Thyroid gland (tissue), 4 donors: ENCODE results near the gene CDH22.

Source experiments
- CTCF ChIP-seq, 6 experiments: fragments of 200-600 bp in 3 of 6; fragments of 450-650 bp in 3 of 6; sonication (generic) in 3 of 6; IDR thresholded peaks; one replicate each; pipeline ENCODE4 v1.5.1; 2016 to 2019; ENCODE audit warnings: antibody characterized with exemption in 6 of 6, mild to moderate bottlenecking in 2 of 6, inconsistent platforms in 1 of 6, moderate library complexity in 1 of 6
- POLR2A ChIP-seq, 2 donors: fragments of 450-650 bp; IDR thresholded peaks; one replicate each; pipeline ENCODE4 v1.6.1; 2017; ENCODE audit warnings: antibody characterized with exemption in 2 of 2, mild to moderate bottlenecking in 2 of 2, moderate library complexity in 1 of 2

DNA sequence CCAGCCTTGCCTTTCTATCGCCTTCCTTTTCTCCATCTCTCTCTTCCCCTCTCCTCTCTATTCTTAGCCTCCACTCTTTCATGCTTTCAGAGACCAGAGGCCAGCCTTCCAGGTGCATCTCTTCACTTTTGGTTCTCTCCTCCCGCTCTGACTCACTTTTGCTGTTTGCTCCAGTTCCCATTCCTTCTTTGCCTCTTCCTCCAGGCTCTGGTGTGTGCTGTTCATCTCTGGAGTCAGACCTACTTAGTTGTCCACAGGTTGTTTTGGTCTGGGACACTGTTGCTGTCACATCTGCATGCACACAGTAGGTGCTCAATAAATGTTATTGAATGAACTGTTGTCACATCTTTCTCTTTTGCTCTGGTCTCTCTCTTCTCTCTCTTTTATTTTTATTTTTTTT, 1.6 kb upstream of the CDH22 start:
- no peak for TF ChIP-seq CTCF (IDR thresholded peaks at IDR 0.05)
- no peak for TF ChIP-seq POLR2A (IDR thresholded peaks at IDR 0.05)
